Prostate gland (tissue), 2 donors: ENCODE data around the gene TMEM43. TPM values are rescaled to one million over a fixed set of nuclear protein-coding genes. Genes with fewer than 3 reads are reported as not detected.
"Not testable (repeated sequence)": the region's sequence is repeated elsewhere in the genome, so short reads cannot be mapped to it uniquely, and the experiment has no call there.

ENCODE experiments used
- DNase-seq: peaks from one replicate; pipeline ENCODE4 v3.0.0-alpha.2; 2019; ENCODE audit warnings: low spot score
- H3K27ac ChIP-seq, 2 donors: fragments of 200-600 bp; sonication (generic); 2 replicates each; pipeline ENCODE4 v1.5.1; 2017 to 2019
- H3K27me3 ChIP-seq: fragments of 200-600 bp; sonication (generic); replicated peaks from 2 replicates; pipeline ENCODE4 v1.5.1; 2019; ENCODE audit not compliant: insufficient read depth
- H3K36me3 ChIP-seq, 2 donors: fragments of 200-600 bp; sonication (generic); 1 replicate in 1 of 2; 2 replicates in 1 of 2; pipeline versions ENCODE4 v1.5.1 to v1.8.1; 2017 to 2019
- H3K4me1 ChIP-seq: fragments of 200-600 bp; sonication (generic); replicated peaks from 2 replicates; pipeline ENCODE4 v1.5.1; 2019
- H3K4me3 ChIP-seq, 2 donors: fragments of 200-600 bp; sonication (generic); 2 replicates each; pipeline ENCODE4 v1.5.1; 2017 to 2019
- H3K9me3 ChIP-seq: fragments of 200-600 bp; sonication (generic); 2 replicates; pipeline ENCODE4 v1.5.1; 2017
- POLR2A ChIP-seq: fragments of 450-650 bp; IDR thresholded peaks from one replicate; pipeline ENCODE4 v1.6.1; 2016; ENCODE audit warnings: antibody characterized with exemption, mild to moderate bottlenecking
- POLR2AphosphoS5 ChIP-seq: sonication (generic); formaldehyde crosslinking; IDR thresholded peaks from one replicate; pipeline ENCODE4 v1.6.1; 2017; ENCODE audit warnings: antibody characterized with exemption
- WGBS: methylation state at CpG from one replicate; pipeline ENCODE4 v1.1.5; 2018; 5-methylcytosine and 5-hydroxymethylcytosine counted together
- intact Hi-C: fragments of 100-400 bp; cut with DNase I; formaldehyde crosslinking; loops from one replicate; pipeline ENCODE4 v1.14.2; 2022
- total RNA-seq, 2 donors: library from RNA; depleted of rRNA; stranded (reverse); fragments of >200 nt; gene quantifications; one replicate each; pipeline ENCODE4 v1.1.0, GENCODE V29; 2016
- TF ChIP-seq, protein P1 (sequence below), 4 experiments: fragments of 200-600 bp in 2 of 4; fragments of 450-650 bp in 2 of 4; sonication (generic) in 2 of 4; IDR thresholded peaks; 1 replicate in 3 of 4; 2 replicates in 1 of 4; pipeline ENCODE4 v1.5.1; 2016 to 2019; ENCODE audit warnings: antibody characterized with exemption in 4 of 4, mild to moderate bottlenecking in 2 of 4, moderate library complexity in 2 of 4

The TMEM43 gene
- total RNA-seq, 2 donors from 2014 or later = 56.8 to 80.5 TPM

DNA sequence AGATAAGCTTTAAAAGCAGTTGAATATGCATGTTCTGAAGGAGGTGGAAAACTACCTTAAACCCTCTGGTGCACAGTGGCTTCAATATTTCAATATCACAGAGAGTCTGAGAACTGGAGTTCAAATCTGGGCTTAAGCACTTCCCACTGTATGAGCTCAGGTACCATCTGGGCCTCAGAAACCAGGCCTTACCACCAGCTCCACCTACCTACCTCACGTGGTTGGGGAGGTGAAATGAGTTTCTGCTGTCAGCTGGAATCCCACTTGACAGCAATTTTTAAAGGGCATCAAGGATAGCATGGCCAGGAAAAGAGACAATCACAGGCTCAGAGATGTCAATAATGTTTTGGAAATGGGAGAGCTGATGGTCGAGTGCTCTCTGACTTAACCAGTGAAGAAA, 5.2 kb upstream of the TMEM43 start:
- Histone ChIP-seq H3K9me3 (no peaks in the 10 kb centered on the region), H3K4me1 (peaks cover 31% of the 10 kb centered on the region), H3K27ac (peak overlapping the region; percentile 69 to 77), H3K27me3 (no peaks in the 10 kb centered on the region), H3K36me3 (peaks cover 0 to 7% of the 10 kb centered on the region in 2 donors), H3K4me3 (no peak overlapping the region)
- intact Hi-C loops = loop anchor here (5.0 to 10.0 kb wide), 2 partner anchors 222 to 335 kb away; no protein-coding TSS in a partner anchor
- WGBS = 57% methylated on average over 2 of the region's 2 CpGs
- TF ChIP-seq, protein P1, sequence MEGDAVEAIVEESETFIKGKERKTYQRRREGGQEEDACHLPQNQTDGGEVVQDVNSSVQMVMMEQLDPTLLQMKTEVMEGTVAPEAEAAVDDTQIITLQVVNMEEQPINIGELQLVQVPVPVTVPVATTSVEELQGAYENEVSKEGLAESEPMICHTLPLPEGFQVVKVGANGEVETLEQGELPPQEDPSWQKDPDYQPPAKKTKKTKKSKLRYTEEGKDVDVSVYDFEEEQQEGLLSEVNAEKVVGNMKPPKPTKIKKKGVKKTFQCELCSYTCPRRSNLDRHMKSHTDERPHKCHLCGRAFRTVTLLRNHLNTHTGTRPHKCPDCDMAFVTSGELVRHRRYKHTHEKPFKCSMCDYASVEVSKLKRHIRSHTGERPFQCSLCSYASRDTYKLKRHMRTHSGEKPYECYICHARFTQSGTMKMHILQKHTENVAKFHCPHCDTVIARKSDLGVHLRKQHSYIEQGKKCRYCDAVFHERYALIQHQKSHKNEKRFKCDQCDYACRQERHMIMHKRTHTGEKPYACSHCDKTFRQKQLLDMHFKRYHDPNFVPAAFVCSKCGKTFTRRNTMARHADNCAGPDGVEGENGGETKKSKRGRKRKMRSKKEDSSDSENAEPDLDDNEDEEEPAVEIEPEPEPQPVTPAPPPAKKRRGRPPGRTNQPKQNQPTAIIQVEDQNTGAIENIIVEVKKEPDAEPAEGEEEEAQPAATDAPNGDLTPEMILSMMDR (IDR thresholded peaks at IDR 0.05) = no peak
- TF ChIP-seq POLR2A (no peak), POLR2AphosphoS5 (no peak)
- no peak for DNase-seq

- Histone ChIP-seq H3K9me3 (no peaks in the 10 kb centered on the region), H3K4me3 (no peak overlapping the region), H3K36me3 (peaks cover 0 to 7% of the 10 kb centered on the region in 2 donors), H3K27me3 (no peaks in the 10 kb centered on the region), H3K4me1 (peaks cover 31% of the 10 kb centered on the region), H3K27ac (peak overlapping the region; percentile 69 to 77)
- intact Hi-C loops = loop anchor here (5.0 to 10.0 kb wide), 2 partner anchors 223 to 334 kb away; no protein-coding TSS in a partner anchor
- TF ChIP-seq, protein P1 (IDR thresholded peaks at IDR 0.05) = no peak
- TF ChIP-seq POLR2A = no peak
- no peak for TF ChIP-seq POLR2AphosphoS5
- DNase-seq = no peak
- 96% methylated on average over 11 of the region's 11 CpGs for WGBS
Observed at GRCh38 chr3:14120111-14120920, 4.5 kb upstream of the TMEM43 start.

- H3K9me3 ChIP-seq, DNase-seq, H3K27me3 ChIP-seq, H3K36me3 ChIP-seq, H3K4me3 ChIP-seq: not testable (repeated sequence)
- peak; percentile 14 for TF ChIP-seq POLR2AphosphoS5
- intact Hi-C loops = loop anchor here (5.0 to 10.0 kb wide), 2 partner anchors 224 to 334 kb away; no protein-coding TSS in a partner anchor
- WGBS = 54% methylated on average over 2 of the region's 2 CpGs
- peak overlapping the region in 1 of 2 donors; percentile 33 for H3K27ac ChIP-seq
- peaks cover 32% of the 10 kb centered on the region for H3K4me1 ChIP-seq
Observed at GRCh38 chr3:14120921-14121448, 3.9 kb upstream of the TMEM43 start.

DNA sequence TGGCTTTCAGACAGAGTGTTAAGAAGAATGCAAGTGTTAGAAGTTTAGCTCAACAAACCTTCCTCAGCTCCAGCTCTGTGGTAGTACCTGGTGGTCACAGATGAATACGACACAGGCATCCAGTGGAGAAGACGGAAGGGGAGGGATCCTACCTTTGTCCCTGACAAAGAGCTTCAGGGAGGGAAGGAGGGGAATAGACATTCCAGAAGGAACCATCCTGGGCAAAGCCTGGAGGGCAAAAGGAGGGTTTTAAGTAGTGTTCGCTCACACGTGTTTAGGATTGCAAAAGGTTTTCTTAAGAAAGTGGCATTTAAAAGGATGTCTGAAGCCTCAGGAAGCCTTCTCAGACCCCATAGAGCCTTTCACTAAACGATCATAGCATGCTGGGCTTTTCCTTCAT, 3.0 kb upstream of the TMEM43 start:
- no peaks in the 10 kb centered on the region for H3K27me3 ChIP-seq
- no peak for DNase-seq
- H3K9me3 ChIP-seq = no peaks in the 10 kb centered on the region
- no peaks in the 10 kb centered on the region for H3K36me3 ChIP-seq
- peaks cover 38% of the 10 kb centered on the region for H3K4me1 ChIP-seq
- intact Hi-C loops = loop anchor here (5.0 to 10.0 kb wide), 2 partner anchors 225 to 333 kb away; no protein-coding TSS in a partner anchor
- peak overlapping the region in 1 of 2 donors; percentile 89 for H3K27ac ChIP-seq
- WGBS = 72% methylated on average over 5 of the region's 5 CpGs
- no peak overlapping the region for H3K4me3 ChIP-seq
- TF ChIP-seq, protein P1 (IDR thresholded peaks at IDR 0.05) = no peak
- TF ChIP-seq POLR2A (no peak), POLR2AphosphoS5 (no peak)

DNA sequence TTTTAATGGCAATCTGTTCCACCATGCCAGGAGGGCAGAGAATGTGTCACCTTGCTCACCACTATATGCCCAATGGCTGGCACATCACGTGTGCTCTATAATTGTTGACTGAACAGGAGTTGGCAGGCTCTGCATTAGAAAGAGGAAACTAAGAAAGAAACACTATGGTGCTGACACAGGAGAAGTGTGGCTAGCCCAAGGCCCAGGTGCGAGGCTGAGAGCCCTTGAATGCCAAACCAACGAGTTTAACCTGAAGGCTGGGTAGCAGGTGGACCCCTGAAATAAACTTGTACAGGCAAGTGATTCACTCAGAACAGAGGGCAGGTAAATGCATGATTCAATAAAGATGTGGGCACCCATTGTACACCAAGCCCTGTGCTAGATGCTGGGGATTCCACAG, 2.6 kb upstream of the TMEM43 start:
- H3K4me3 ChIP-seq = no peak overlapping the region
- peaks cover 34% of the 10 kb centered on the region for H3K4me1 ChIP-seq
- DNase-seq = no peak
- intact Hi-C loops = loop anchor here (5.0 to 10.0 kb wide), 2 partner anchors 225 to 332 kb away; no protein-coding TSS in a partner anchor
- H3K36me3 ChIP-seq = no peaks in the 10 kb centered on the region
- H3K27ac ChIP-seq = peak overlapping the region in 1 of 2 donors; percentile 89
- 40% methylated on average over 3 of the region's 3 CpGs for WGBS
- H3K9me3 ChIP-seq = no peaks in the 10 kb centered on the region
- TF ChIP-seq, protein P1 (IDR thresholded peaks at IDR 0.05) = no peak
- TF ChIP-seq POLR2AphosphoS5 = peak; percentile 52
- no peaks in the 10 kb centered on the region for H3K27me3 ChIP-seq
